Measurements from ENCODE around the gene PPFIA4. TPM values are rescaled to one million over a fixed set of nuclear protein-coding genes. Genes with fewer than 3 reads are reported as not detected.

PPFIA4 gene
- total and polyA plus RNA-seq, 2 donors (not counting 3 experiments of a cell fraction or from before 2014, with no cell fraction given), result 0.17 to 0.22 TPM

GRCh38 chr1:203033917-203034316 lies 7.6 kb downstream of the PPFIA4 start:
- CTCF ChIA-PET, result interaction anchor here (1.1 to 4.5 kb wide), 5 partner anchors 84 to 239 kb away, joined by 3 to 42 read pairs (median 14); no protein-coding TSS in a partner anchor
- no peak overlapping the region for H3K27ac ChIP-seq (ENCODE audit: insufficient read depth, low read depth, low read length)
- H3K9me3 ChIP-seq (replicated peaks; ENCODE audit: control insufficient read depth, insufficient read depth, low read length), result no peaks in the 10 kb centered on the region
- no peaks in the 10 kb centered on the region for H4K20me1 ChIP-seq (replicated peaks; ENCODE audit: control insufficient read depth, extremely low read depth, insufficient read depth, low read length)
- H3K79me2 ChIP-seq (ENCODE audit: control insufficient read depth, insufficient read depth, low read length), result no peaks in the 10 kb centered on the region
- DNase-seq (ENCODE audit: low read depth, low spot score) (no peak), FAIRE-seq (no peak)
- H3K9ac ChIP-seq (replicated peaks; ENCODE audit: extremely low read depth, insufficient read depth, low read length), result no peak overlapping the region
- TF ChIP-seq POLR2A (IDR thresholded peaks at IDR 0.05; ENCODE audit: low read depth, low read length) (no peak), GATA2 (IDR thresholded peaks at IDR 0.05; ENCODE audit: insufficient read depth, insufficient read length, low read depth, low read length) (no peak), MYC (IDR thresholded peaks at IDR 0.05; ENCODE audit: low read depth, low read length) (no peak), POLR2AphosphoS5 (IDR thresholded peaks at IDR 0.05; ENCODE audit: insufficient read depth, low read depth, low read length) (no peak), EZH2 (IDR thresholded peaks at IDR 0.05; ENCODE audit: borderline replicate concordance, low read depth, low read length, severe bottlenecking) (no peak), FOS (IDR thresholded peaks at IDR 0.05; ENCODE audit: borderline replicate concordance, insufficient read depth, low read length) (no peak), MAX (IDR thresholded peaks at IDR 0.05; ENCODE audit: insufficient read depth, insufficient read length) (no peak), JUN (IDR thresholded peaks at IDR 0.05; ENCODE audit: borderline replicate concordance, insufficient read depth, insufficient read length, low read depth) (no peak)
- TF ChIP-seq, protein P1, sequence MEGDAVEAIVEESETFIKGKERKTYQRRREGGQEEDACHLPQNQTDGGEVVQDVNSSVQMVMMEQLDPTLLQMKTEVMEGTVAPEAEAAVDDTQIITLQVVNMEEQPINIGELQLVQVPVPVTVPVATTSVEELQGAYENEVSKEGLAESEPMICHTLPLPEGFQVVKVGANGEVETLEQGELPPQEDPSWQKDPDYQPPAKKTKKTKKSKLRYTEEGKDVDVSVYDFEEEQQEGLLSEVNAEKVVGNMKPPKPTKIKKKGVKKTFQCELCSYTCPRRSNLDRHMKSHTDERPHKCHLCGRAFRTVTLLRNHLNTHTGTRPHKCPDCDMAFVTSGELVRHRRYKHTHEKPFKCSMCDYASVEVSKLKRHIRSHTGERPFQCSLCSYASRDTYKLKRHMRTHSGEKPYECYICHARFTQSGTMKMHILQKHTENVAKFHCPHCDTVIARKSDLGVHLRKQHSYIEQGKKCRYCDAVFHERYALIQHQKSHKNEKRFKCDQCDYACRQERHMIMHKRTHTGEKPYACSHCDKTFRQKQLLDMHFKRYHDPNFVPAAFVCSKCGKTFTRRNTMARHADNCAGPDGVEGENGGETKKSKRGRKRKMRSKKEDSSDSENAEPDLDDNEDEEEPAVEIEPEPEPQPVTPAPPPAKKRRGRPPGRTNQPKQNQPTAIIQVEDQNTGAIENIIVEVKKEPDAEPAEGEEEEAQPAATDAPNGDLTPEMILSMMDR (IDR thresholded peaks at IDR 0.05; ENCODE audit: extremely low read depth in 1 of 2, insufficient read depth in 1 of 2, low read depth in 1 of 2, low read length in 2 of 2), result no peak
- no peak overlapping the region for H3K4me2 ChIP-seq (ENCODE audit: insufficient read depth, low read length)
- H3K27me3 ChIP-seq (ENCODE audit: control insufficient read depth in 2 of 2, insufficient read depth in 2 of 2, low read length in 2 of 2), result peaks cover 3 to 23% of the 10 kb centered on the region in 2 experiments
- intact Hi-C loops (cut with micrococcal nuclease) (loop anchor here (10.0 kb wide), 1 partner anchor 291 kb away; no protein-coding TSS in a partner anchor), dilution Hi-C loops (cut with MboI; ENCODE audit: extremely low pct_ligation_motif_present, low sequenced_read_pairs) (no loop called here)
- no peaks in the 10 kb centered on the region for H3K9me1 ChIP-seq (replicated peaks; ENCODE audit: control insufficient read depth, extremely low read depth, insufficient read depth, low read length)
- no peak overlapping the region for H3K4me3 ChIP-seq (replicated peaks in 1 of 3; ENCODE audit: insufficient read depth in 1 of 3, low read depth in 1 of 3, low read length in 3 of 3)
- H3K4me1 ChIP-seq (ENCODE audit: control insufficient read depth, extremely low read depth, insufficient read depth, low read length), result no peaks in the 10 kb centered on the region
- POLR2A ChIA-PET, result no interaction called here
- no peak overlapping the region for H2AFZ ChIP-seq (ENCODE audit: low read depth, low read length)
- H3K36me3 ChIP-seq (ENCODE audit: control insufficient read depth in 2 of 2, extremely low read depth in 1 of 2, insufficient read depth in 2 of 2, low read length in 2 of 2), result no peaks in the 10 kb centered on the region
- no TSS peak for BruUV-seq (replicated peaks)

Data from endothelial cell of umbilical vein (primary cell).